TTC549 (cell line): ENCODE measurements around the gene FLCN.
"Not testable (repeated sequence)": the region's sequence is repeated elsewhere in the genome, so short reads cannot be mapped to it uniquely, and the experiment has no call there.

Experiments
- FAIRE-seq: peaks from 2 replicates; lab custom pipeline; 2012; peaks lifted over from hg19 to GRCh38; lab: Jason Lieb, UNC

Gene FLCN

GRCh38 chr17:17206913-17207335, 30.0 kb downstream of the FLCN start:
- no peak for FAIRE-seq

- no peak for FAIRE-seq
These were observed 30.6 kb downstream of the FLCN start, which contains the start of gene PLD6 for GRCh38 chr17:17206124-17206912. Gene PLD6 (minus strand): TSS chr17:17206333. CDS start chr17:17206286, 47 bp downstream.

GRCh38 chr17:17205368-17206123, 31.4 kb downstream of the FLCN start:
- no peak for FAIRE-seq

- no peak for FAIRE-seq
These were observed 32.2 kb downstream of the FLCN start for GRCh38 chr17:17204635-17205231.

- no peak for FAIRE-seq
These were observed 32.9 kb downstream of the FLCN start for GRCh38 chr17:17204041-17204591.

GRCh38 chr17:17203173-17203730, 33.7 kb downstream of the FLCN start:
- FAIRE-seq: no peak

GRCh38 chr17:17201907-17202306, 35.1 kb downstream of the FLCN start:
- no peak for FAIRE-seq

GRCh38 chr17:17201271-17201670, 35.7 kb downstream of the FLCN start:
- FAIRE-seq: no peak

- no peak for FAIRE-seq
These were observed 36.1 kb downstream of the FLCN start for GRCh38 chr17:17200831-17201230.

- no peak for FAIRE-seq
These were observed 36.7 kb downstream of the FLCN start for GRCh38 chr17:17200311-17200710.

- FAIRE-seq: no peak
These were observed 38.7 kb downstream of the FLCN start for GRCh38 chr17:17198281-17198680.

- no peak for FAIRE-seq
These were observed 40.2 kb downstream of the FLCN start for GRCh38 chr17:17196776-17197175.

GRCh38 chr17:17195466-17195865, 41.5 kb downstream of the FLCN start:
- FAIRE-seq: not testable (repeated sequence)

- no peak for FAIRE-seq
These were observed 45.0 kb downstream of the FLCN start for GRCh38 chr17:17191961-17192381.

- no peak for FAIRE-seq
These were observed 45.6 kb downstream of the FLCN start for GRCh38 chr17:17191346-17191792.

- no peak for FAIRE-seq
These were observed 46.8 kb downstream of the FLCN start for GRCh38 chr17:17190188-17190587.

- FAIRE-seq: no peak
These were observed 47.4 kb downstream of the FLCN start for GRCh38 chr17:17189559-17189958.

GRCh38 chr17:17188586-17188985, 48.4 kb downstream of the FLCN start:
- FAIRE-seq: no peak

- FAIRE-seq: no peak
These were observed 50.1 kb downstream of the FLCN start for GRCh38 chr17:17186551-17187505.

- no peak for FAIRE-seq
These were observed 50.9 kb downstream of the FLCN start for GRCh38 chr17:17186051-17186450.
